AG09319 (cell line): Measurements from ENCODE around the gene SPEG.

Experiments
- DNase-seq: peaks from one replicate; pipeline ENCODE4 v3.0.0-alpha.2; 2010; ENCODE audit warnings: low read depth; ENCODE audit errors: extremely low read depth
- CTCF ChIP-seq: IDR thresholded peaks from 2 replicates; pipeline ENCODE4 v1.5.1; 2011; ENCODE audit warnings: low read depth, mild to moderate bottlenecking, inconsistent platforms, low read length, moderate library complexity

The SPEG gene

GRCh38 chr2:219541611-219542180 is 107.1 kb downstream of the SPEG start:
- DNase-seq: no peak
- TF ChIP-seq CTCF: peak; percentile 63

GRCh38 chr2:219542931-219543595 is 108.4 kb downstream of the SPEG start:
- DNase-seq: no peak
- TF ChIP-seq CTCF: no peak

- no peak for TF ChIP-seq CTCF
- peak; percentile 95 for DNase-seq
These were observed 109.1 kb downstream of the SPEG start, which contains the start of the genes CHPF and TMEM198 for GRCh38 chr2:219543596-219544358. TSS of gene CHPF (minus strand) at chr2:219543809. CDS start at chr2:219543538, 271 bp downstream. TSS of gene TMEM198 (plus strand) at chr2:219544028. CDS start at chr2:219544728, 700 bp downstream.

- no peak for DNase-seq
- TF ChIP-seq CTCF: no peak
These were observed 109.9 kb downstream of the SPEG start for GRCh38 chr2:219544567-219544966.

- DNase-seq: no peak
- no peak for TF ChIP-seq CTCF
These were observed 110.8 kb downstream of the SPEG start for GRCh38 chr2:219545295-219545942.

GRCh38 chr2:219545943-219546352 is 111.3 kb downstream of the SPEG start:
- no peak for DNase-seq
- no peak for TF ChIP-seq CTCF
